ENCODE results near the gene PHF21A.

The PHF21A gene

GRCh38 chr11:45933131-45933831 is 188.0 kb downstream of the PHF21A start:
- peak in 1 of 14 donors; percentile 21 for DNase-seq

- no peak for DNase-seq
Measured at GRCh38 chr11:45932217-45932616, 189.0 kb downstream of the PHF21A start.

GRCh38 chr11:45931739-45932138 is 189.5 kb downstream of the PHF21A start:
- DNase-seq = no peak

DNA sequence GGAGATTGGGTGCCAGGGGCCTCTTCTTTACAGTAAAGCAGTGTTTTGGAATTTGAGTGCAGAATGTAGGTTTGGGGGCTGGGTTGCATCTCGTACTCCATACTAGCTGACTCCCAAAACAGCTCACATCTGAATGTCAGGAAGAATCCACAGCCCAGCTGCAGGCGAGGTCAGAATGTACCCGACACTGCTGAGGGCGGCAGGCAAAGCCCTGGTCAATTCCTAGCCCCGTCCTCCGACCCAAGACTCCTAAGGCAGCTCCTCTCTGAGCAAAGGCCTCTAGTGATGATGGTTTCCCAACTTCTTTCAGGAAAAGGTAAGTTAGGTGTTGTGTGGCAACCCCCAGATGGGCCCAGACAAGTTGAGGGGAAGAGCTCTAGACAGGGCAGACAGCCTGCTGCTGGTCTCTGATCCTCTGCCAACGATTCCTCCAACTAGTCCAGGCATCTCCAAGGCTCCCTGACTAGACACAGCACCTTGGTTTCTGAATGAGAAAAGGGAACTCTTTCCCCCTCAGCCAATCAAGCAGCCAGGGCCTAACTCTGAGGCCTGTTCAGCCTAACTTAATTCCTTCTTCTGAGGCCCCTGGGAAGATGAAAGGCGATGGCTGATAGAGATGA is 190.2 kb downstream of the PHF21A start:
- no peak for DNase-seq

- DNase-seq = peak in 3 of 14 donors; percentile 25 to 62 (median 36)
Measured at GRCh38 chr11:45930031-45930794, 191.0 kb downstream of the PHF21A start.

DNA sequence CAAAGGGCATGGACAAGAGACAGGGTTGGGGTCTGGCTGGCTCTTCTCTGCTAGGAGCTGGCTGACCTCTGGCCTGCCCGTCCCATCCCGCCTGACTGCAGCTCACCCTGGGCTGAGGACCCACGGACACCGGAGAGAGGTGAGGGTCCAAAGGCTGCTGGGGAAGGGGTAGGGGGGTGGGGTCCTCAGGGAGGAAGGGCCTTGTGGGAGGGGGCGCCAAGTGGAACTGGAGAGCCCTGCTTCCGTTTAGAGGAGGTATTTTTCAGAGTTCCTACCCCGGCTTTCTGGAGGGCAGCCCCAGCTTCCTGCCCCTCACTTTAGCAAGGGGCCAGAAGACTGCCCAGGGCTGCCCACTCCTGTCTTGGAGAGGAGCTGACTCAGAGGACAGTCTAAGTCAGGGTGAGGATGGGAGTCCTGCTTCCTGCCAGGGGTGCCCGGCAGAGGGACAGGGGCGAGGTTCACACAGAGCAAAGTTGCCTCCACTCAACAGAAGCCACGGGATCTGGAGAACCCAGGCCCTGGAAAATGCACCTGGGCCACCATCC is 191.7 kb downstream of the PHF21A start:
- DNase-seq = no peak

GRCh38 chr11:45928535-45929215 is 192.6 kb downstream of the PHF21A start:
- no peak for DNase-seq

DNA sequence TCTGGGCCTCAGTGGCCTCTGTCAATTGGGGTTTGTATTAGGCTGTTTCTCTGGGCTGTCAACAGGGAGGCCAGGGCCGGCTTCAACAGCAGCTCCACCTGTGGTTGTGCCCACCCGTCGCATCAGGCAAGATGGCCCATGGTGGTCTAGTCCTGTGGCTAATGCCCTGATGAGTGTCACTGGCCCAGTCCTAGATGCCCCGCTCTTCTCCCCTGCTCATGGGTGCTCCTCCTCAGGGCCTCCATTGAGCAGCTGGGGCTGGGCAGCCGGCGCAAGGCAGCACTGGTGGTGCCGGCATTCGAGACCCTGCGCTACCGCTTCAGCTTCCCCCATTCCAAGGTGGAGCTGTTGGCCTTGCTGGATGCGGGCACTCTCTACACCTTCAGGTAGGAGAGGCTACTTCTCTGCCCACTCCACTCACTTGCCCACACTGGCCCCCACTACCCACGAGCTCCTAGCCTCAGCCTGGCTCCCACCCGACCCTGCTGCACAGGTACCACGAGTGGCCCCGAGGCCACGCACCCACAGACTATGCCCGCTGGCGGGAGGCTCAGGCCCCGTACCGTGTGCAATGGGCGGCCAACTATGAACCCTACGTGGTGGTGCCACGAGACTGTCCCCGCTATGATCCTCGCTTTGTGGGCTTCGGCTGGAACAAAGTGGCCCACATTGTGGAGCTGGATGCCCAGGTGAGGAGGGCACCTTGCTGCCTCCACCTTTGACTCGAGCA is 193.4 kb downstream of the PHF21A start:
- no peak for DNase-seq

DNA sequence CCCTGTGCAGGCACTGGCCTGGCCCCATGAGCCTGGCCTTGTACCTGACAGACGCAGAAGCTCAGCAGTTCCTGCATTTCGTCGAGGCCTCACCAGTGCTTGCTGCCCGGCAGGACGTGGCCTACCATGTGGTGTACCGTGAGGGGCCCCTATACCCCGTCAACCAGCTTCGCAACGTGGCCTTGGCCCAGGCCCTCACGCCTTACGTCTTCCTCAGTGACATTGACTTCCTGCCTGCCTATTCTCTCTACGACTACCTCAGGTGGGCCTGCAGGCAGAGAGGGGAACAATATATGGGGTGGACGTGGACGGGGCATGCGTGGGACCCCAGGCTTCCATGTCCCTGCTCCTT is 193.9 kb downstream of the PHF21A start:
- no peak for DNase-seq

- no peak for DNase-seq
Measured at GRCh38 chr11:45926536-45927331, 194.5 kb downstream of the PHF21A start.

DNA sequence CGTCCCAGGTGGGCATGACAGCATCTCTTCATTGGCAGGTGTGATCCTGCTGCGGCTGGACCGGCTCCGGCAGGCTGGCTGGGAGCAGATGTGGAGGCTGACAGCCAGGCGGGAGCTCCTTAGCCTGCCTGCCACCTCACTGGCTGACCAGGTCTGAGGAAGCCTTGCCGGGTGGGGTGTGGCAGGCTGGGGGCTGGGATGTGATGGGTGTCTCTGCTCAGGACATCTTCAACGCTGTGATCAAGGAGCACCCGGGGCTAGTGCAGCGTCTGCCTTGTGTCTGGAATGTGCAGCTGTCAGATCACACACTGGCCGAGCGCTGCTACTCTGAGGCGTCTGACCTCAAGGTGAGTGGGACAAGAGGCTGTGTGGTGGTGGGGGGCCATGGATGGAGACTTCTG is 195.3 kb downstream of the PHF21A start:
- no peak for DNase-seq

- DNase-seq = no peak
Measured at GRCh38 chr11:45925550-45925949, 195.7 kb downstream of the PHF21A start.

GRCh38 chr11:45924927-45925326 is 196.3 kb downstream of the PHF21A start:
- no peak for DNase-seq

DNA sequence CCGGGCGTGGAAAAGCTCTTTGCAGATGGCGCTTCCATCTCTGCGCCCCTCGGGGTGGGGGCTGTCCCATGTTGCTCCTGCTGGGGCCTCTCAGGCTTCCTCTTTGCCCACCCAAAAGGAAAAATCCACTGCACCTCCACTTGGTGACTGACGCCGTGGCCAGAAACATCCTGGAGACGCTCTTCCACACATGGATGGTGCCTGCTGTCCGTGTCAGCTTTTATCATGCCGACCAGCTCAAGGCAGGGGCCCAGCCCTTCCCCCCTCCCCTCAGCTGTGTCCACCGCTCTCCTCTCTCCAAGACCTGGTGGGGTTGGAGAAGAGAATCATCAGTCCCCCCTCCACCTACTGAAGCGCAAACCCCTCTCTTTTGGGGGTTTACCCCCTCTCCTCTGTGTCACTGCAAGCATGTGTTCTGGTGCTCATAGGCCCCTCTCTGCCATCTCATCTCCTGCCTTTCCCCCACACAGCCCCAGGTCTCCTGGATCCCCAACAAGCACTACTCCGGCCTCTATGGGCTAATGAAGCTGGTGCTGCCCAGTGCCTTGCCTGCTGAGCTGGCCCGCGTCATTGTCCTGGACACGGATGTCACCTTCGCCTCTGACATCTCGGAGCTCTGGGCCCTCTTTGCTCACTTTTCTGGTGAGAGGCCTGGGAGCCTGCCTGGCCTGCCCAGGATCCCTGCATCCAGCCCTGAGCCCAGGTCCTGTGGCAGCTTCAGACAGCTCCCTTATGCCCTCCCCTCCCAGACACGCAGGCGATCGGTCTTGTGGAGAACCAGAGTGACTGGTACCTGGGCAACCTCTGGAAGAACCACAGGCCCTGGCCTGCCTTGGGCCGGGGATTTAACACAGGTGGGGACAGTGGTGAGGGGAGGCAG is 197.0 kb downstream of the PHF21A start:
- no peak for DNase-seq

DNA sequence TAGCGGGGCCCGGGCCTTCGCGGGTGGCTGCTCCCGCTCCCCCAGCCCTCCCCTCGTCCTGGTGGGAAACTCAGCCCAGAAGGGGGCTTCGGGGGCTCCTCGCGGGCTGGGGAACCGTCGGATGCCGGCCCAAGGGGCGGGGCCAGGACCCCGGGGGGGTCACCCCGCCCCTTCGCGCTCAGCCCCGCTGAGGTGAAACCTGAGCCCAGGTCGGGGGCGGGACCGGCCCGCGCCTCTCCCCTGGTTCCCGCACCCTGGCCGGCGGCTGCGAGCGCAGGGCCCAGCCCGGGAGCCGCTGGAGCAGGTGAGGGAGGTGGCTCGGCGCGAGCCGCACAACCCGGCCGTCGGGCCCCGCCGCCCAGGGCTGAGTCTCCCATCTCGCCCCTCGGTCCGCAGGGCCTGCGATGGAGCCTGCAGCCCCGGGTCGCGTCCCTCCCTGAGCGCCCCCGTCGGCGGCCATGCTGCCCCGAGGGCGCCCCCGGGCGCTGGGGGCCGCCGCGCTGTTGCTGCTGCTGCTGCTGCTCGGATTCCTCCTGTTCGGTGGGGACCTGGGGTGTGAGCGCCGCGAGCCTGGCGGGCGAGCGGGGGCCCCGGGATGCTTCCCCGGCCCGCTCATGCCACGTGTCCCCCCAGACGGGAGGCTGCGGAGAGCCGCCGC is 198.7 kb downstream of the PHF21A start, which contains the start of gene LARGE2:
LARGE2 (plus strand) TSS at position 232 of the 658 bp plus-strand sequence; CDS start at position 459, 227 bp downstream.
- DNase-seq = no peak

- no peak for DNase-seq
Measured at GRCh38 chr11:45921561-45922424, 199.5 kb downstream of the PHF21A start.

GRCh38 chr11:45920531-45921477 is 200.4 kb downstream of the PHF21A start:
- DNase-seq = no peak
